ENCODE results near the gene GNPDA1.
A peak's percentile ranks its signal among the peaks of the same experiment; 100 is the strongest.

Gene GNPDA1

DNA sequence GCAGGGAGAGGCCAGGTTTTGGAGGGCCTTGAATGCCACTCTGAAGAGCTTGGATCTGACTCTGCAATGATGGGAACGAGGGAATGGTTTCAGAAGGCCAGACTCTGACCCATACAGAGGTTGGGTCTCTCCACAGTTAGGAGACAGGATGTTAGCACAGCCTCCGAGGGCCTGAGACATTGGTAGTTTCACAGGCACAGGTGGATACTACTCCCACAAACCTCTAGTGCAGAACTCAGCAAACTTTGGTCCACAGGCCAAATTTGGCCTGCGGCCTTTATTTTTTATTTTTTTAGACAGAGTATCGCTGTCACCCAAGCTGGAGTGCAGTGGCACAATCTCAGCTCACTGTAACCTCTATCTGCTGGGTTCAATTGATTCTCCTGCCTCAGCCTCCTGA, 2.9 kb downstream of the GNPDA1 start:
- no peak for DNase-seq (ENCODE audit: extremely low read depth, low read depth)
- TF ChIP-seq, protein P1, sequence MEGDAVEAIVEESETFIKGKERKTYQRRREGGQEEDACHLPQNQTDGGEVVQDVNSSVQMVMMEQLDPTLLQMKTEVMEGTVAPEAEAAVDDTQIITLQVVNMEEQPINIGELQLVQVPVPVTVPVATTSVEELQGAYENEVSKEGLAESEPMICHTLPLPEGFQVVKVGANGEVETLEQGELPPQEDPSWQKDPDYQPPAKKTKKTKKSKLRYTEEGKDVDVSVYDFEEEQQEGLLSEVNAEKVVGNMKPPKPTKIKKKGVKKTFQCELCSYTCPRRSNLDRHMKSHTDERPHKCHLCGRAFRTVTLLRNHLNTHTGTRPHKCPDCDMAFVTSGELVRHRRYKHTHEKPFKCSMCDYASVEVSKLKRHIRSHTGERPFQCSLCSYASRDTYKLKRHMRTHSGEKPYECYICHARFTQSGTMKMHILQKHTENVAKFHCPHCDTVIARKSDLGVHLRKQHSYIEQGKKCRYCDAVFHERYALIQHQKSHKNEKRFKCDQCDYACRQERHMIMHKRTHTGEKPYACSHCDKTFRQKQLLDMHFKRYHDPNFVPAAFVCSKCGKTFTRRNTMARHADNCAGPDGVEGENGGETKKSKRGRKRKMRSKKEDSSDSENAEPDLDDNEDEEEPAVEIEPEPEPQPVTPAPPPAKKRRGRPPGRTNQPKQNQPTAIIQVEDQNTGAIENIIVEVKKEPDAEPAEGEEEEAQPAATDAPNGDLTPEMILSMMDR (IDR thresholded peaks at IDR 0.05; ENCODE audit: low read depth, low read length): no peak

- TF ChIP-seq, protein P1 (IDR thresholded peaks at IDR 0.05; ENCODE audit: low read depth, low read length): no peak
- DNase-seq (ENCODE audit: extremely low read depth, low read depth): no peak
Observed at GRCh38 chr5:142008813-142009212, 4.0 kb downstream of the GNPDA1 start.

GRCh38 chr5:142007237-142007544, 5.6 kb downstream of the GNPDA1 start:
- TF ChIP-seq, protein P1 (IDR thresholded peaks at IDR 0.05; ENCODE audit: low read depth, low read length): no peak
- no peak for DNase-seq (ENCODE audit: extremely low read depth, low read depth)

- no peak for DNase-seq (ENCODE audit: extremely low read depth, low read depth)
- TF ChIP-seq, protein P1 (IDR thresholded peaks at IDR 0.05; ENCODE audit: low read depth, low read length): no peak
Observed at GRCh38 chr5:142006363-142007236, 6.2 kb downstream of the GNPDA1 start.

DNA sequence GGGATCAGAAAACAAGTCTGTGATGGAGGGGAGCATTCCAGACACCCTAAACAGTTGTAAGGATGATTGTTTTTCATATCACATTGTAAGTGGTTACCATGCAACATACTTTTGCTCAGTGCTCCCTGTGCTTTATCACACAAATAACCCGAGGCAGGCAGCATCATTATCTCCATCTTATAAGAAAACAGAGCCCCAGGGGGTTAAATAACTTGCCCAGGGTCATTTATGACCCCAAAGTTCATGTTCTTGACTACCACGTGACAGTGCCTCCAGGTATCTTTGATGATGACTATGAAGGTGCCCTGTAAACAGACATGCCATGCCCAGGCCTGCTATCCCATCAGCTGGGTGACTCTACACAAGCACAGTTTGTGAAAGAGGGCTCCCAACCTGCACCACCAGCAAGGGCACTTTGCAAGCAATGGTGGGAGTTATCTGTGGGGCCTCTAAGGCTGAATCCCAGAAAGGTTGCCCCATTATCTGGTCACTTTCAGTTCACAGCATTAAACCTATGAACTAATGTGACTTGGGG, 9.5 kb downstream of the GNPDA1 start:
- TF ChIP-seq, protein P1 (IDR thresholded peaks at IDR 0.05; ENCODE audit: low read depth, low read length): no peak

DNA sequence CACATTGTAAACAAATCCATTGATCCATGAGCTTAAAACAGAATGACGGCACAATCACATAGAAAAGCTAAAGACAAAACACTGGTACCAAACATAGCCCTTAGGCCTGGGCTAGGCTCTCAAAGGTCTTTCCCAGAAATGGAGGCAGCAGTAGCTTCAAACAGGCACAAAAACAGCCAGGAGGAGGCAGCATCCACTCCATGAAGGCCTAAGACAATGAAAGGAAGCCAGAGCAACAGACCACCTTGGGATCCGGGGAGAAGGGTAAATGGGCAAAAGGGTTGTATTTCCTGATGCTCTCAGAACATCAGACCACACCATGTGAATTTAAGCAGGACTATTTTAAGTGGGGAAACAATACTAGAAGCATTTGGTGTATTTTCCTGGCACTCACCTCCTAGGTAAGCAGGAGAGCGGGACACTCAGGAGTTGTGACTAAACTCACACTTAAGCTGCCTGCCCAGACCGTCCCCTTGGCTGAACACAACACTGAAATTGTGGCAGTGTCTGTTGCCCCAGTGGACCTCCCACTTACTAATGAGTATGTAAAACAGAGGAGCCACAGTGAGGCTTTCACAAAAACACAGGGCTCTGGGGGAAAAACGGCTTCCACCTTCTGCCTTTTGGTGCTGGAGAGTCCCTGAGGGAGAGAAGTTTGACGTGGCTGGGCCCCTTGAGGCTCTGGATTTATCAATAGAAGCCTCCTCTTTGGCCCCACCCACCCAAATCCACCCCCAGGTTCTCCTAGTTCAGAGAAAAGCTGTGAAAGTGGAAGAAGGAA, 11.9 kb downstream of the GNPDA1 start:
- no peak for DNase-seq (ENCODE audit: extremely low read depth, low read depth)
- TF ChIP-seq, protein P1 (IDR thresholded peaks at IDR 0.05; ENCODE audit: low read depth, low read length): peak; percentile 23

More for the DNA sequence above, 9.5 kb downstream of the GNPDA1 start:
- no peak for DNase-seq (ENCODE audit: extremely low read depth, low read depth)

DNA sequence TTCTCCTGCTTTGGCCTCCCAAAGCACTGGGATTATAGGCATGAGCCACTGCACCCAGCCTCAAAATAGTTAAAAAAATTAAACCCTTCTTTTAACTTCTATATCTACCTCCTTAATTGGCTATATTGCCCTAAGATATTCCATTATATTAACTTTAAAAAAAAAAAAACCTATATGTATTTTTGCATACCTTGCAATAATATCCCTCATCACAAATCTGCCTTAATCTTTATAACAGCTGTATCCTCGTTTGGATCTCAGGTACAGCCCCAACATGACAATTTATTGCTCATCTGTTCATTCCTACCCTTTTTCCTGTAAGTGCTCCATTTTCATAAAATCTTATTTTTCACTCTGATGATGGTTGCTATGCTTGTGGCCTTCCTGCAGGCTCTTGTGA, 12.7 kb downstream of the GNPDA1 start:
- DNase-seq (ENCODE audit: extremely low read depth, low read depth): no peak
- TF ChIP-seq, protein P1 (IDR thresholded peaks at IDR 0.05; ENCODE audit: low read depth, low read length): no peak

Data from AG09319 (cell line).